Heart left ventricle (tissue), 16 donors: ENCODE data around the gene TNFRSF8. TPM values are rescaled to one million over a fixed set of nuclear protein-coding genes. Genes with fewer than 3 reads are reported as not detected.

Source experiments
- ATAC-seq, 4 donors: fragments of 200-7000 bp; cut with Tn5 transposase; one replicate each; pipeline ENCODE4 v1.9.1; 2020 to 2022; ENCODE audit warnings: moderate library complexity in 4 of 4, mild to moderate bottlenecking in 3 of 4, moderate number of reproducible peaks in 1 of 4
- DNase-seq, 5 donors: peaks; one replicate each; pipeline ENCODE4 v3.0.0-alpha.2; 2020
- H3K27ac ChIP-seq, 12 donors: fragments of 200-600 bp; sonication (generic) in 4 of 12; one replicate each; pipeline versions ENCODE4 v1.5.0 to v1.8.0; 2016 to 2022; ENCODE audit warnings: mild to moderate bottlenecking in 2 of 12
- H3K27me3 ChIP-seq, 9 donors: fragments of 200-600 bp; sonication (generic) in 2 of 9; one replicate each; pipeline versions ENCODE4 v1.5.1 to v1.8.0; 2016 to 2022; ENCODE audit warnings: mild to moderate bottlenecking in 3 of 9
- H3K36me3 ChIP-seq, 9 donors: fragments of 200-600 bp; sonication (generic) in 2 of 9; one replicate each; pipeline versions ENCODE4 v1.5.0 to v1.8.0; 2018 to 2022; ENCODE audit warnings: mild to moderate bottlenecking in 2 of 9
- H3K4me1 ChIP-seq, 12 donors: fragments of 200-600 bp; sonication (generic) in 4 of 12; one replicate each; pipeline versions ENCODE4 v1.5.0 to v1.8.0; 2016 to 2022; ENCODE audit warnings: mild to moderate bottlenecking in 3 of 12
- H3K4me3 ChIP-seq, 12 donors: fragments of 200-600 bp; sonication (generic) in 4 of 12; one replicate each; pipeline versions ENCODE4 v1.5.0 to v1.8.0; 2017 to 2022; ENCODE audit warnings: mild to moderate bottlenecking in 9 of 12, moderate library complexity in 4 of 12
- H3K9me3 ChIP-seq, 12 donors: fragments of 200-600 bp; sonication (generic) in 4 of 12; one replicate each; pipeline versions ENCODE4 v1.5.0 to v1.8.0; 2016 to 2022; ENCODE audit warnings: mild to moderate bottlenecking in 1 of 12
- POLR2A ChIP-seq, 2 donors: fragments of 450-650 bp; IDR thresholded peaks; one replicate each; pipeline ENCODE4 v1.6.1; 2017; ENCODE audit warnings: antibody characterized with exemption in 2 of 2, mild to moderate bottlenecking in 2 of 2, moderate library complexity in 2 of 2
- WGBS, 4 donors: extraction: QIAGEN DNeasy Blood & Tissue Kit in 2 of 4; methylation state at CpG; one replicate each; pipeline versions ENCODE4 v1.1.5 to v1.1.7; 2013 to 2018; 5-methylcytosine and 5-hydroxymethylcytosine counted together
- intact Hi-C, 10 donors: fragments of 100-400 bp; cut with DNase I; formaldehyde crosslinking; loops; one replicate each; pipeline versions ENCODE4 v1.11.1 to v1.14.2; 2022
- polyA plus RNA-seq, 2 donors: library from polyadenylated mRNA; stranded (reverse); fragments of 200-250 nt; gene quantifications; one replicate each; pipeline ENCODE4 v1.2.3, GENCODE V29; 2013
- total RNA-seq, 9 donors: library from RNA; depleted of rRNA in 2 of 9; stranded (reverse); fragments of >200 nt in 2 of 9; fragmentation: NEBNext Ultra II Directional in 3 of 9; extraction: Animal tissue kit (Norgen Biotek cat#: 25700) in 3 of 9; gene quantifications; one replicate each; pipeline versions ENCODE4 v1.1.0 to v1.2.4, GENCODE V29; 2016 to 2023
- TF ChIP-seq, protein P1 (sequence below), 12 donors: fragments of 200-600 bp; sonication (generic) in 4 of 12; IDR thresholded peaks; one replicate each; pipeline versions ENCODE4 v1.5.0 to v1.8.0; 2018 to 2022; ENCODE audit warnings: antibody characterized with exemption in 12 of 12, mild to moderate bottlenecking in 5 of 12
- donor health status: ischemic (EF 13 %, LVEDD 7.1; RV severe dilation, severe dysfunction).
- donor health status: healthy with polysubstance abuse.
- donor health status: DM: no; HTN: yes; CAD: no.
- donor health status: DM: no; HTN: no; CAD: no.
- donor health status: ischemic (EF 25% LVEDD 6.9; RV normal size, moderate dysfunction).
- donor health status: ischemic (EF 25% LVEDD 5.7; RV mildly dilated, moderate dysfunction).
- donor health status: healthy.
- donor health status: DM: yes; HTN: yes; CAD: no.
- donor health status: ischemic (EF 35%, LVEDD 5.7; RV mildly dilated, moderate dysfunction).
- donor health status: nonischemic (EF 11% LVEDD 7.7; RV severe dilation, severe dysfunction).
- donor health status: DM: yes; HTN: yes; CAD: no.
- donor health status: PGD.
- donor health status: ischemic (EF 29% LVEDD 5.4; RV normal size, mild dysfunction).
- donor health status: nonischemic (EF 23%, LVEDD 6.1; RV moderate dilation, normal function).

The TNFRSF8 gene
- total and polyA plus RNA-seq, 11 donors: 0.51 to 4.5 (median 0.76) TPM

DNA sequence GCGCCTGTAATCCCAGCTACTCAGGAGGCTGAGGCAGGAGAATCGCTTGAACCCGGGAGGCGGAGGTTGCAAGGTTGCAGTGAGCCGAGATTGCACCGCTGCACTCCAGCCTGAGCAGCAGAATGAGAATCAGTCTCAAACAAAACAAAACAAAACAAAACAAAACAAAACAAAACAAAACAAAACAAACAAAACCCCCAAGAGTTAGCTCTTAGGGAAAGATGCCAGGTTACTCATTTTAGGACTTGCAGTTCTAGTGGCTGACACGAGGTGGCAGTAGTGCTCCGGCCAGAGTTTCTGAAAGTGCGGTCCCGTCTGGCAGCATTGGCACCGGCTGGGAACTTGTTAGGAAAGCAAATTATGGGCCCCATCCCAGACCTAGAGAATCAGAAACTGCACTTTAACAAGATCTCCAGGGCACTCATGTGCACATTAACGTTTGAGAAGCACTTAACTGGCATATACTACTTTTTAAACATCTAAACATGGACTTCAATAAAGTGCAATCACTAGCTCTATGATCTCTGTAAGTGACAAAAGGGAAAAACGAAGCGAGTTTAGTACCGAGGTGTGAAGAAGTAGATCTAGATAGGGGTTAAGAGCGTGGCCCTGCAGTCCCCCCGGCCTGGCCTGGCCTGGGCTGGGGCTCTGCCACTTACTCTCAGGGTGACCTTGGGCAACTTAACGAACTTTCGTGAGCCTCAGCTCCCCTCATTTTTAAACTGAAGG lies 61.8 kb downstream of the TNFRSF8 start:
- peaks cover 4 to 30% (median 14%) of the 10 kb centered on the region in 12 donors for H3K4me1 ChIP-seq
- 35 to 39% (median 38%) methylated on average over 19 of the region's 19 CpGs for WGBS, 4 donors
- peak overlapping the region in 9 of 12 donors; percentile 6 to 75 (median 60) for H3K27ac ChIP-seq
- no peaks in the 10 kb centered on the region for H3K36me3 ChIP-seq
- H3K27me3 ChIP-seq: peaks cover 0 to 6% (median 0%) of the 10 kb centered on the region in 9 donors
- H3K9me3 ChIP-seq: no peaks in the 10 kb centered on the region
- TF ChIP-seq, protein P1, sequence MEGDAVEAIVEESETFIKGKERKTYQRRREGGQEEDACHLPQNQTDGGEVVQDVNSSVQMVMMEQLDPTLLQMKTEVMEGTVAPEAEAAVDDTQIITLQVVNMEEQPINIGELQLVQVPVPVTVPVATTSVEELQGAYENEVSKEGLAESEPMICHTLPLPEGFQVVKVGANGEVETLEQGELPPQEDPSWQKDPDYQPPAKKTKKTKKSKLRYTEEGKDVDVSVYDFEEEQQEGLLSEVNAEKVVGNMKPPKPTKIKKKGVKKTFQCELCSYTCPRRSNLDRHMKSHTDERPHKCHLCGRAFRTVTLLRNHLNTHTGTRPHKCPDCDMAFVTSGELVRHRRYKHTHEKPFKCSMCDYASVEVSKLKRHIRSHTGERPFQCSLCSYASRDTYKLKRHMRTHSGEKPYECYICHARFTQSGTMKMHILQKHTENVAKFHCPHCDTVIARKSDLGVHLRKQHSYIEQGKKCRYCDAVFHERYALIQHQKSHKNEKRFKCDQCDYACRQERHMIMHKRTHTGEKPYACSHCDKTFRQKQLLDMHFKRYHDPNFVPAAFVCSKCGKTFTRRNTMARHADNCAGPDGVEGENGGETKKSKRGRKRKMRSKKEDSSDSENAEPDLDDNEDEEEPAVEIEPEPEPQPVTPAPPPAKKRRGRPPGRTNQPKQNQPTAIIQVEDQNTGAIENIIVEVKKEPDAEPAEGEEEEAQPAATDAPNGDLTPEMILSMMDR (IDR thresholded peaks at IDR 0.05): peak in 11 of 12 donors; percentile 90 to 99 (median 97)
- peak in 1 of 2 donors; percentile 6 for TF ChIP-seq POLR2A (IDR thresholded peaks at IDR 0.05)
- H3K4me3 ChIP-seq: peak overlapping the region in 2 of 12 donors; percentile 16 to 23
- DNase-seq (peak; percentile 76 to 87 (median 80)), ATAC-seq (peak; percentile 49 to 82 (median 76))
- intact Hi-C loops: loop anchor here (1.0 to 5.0 kb wide), 4 partner anchors 37 to 84 kb away; no protein-coding TSS in a partner anchor

DNA sequence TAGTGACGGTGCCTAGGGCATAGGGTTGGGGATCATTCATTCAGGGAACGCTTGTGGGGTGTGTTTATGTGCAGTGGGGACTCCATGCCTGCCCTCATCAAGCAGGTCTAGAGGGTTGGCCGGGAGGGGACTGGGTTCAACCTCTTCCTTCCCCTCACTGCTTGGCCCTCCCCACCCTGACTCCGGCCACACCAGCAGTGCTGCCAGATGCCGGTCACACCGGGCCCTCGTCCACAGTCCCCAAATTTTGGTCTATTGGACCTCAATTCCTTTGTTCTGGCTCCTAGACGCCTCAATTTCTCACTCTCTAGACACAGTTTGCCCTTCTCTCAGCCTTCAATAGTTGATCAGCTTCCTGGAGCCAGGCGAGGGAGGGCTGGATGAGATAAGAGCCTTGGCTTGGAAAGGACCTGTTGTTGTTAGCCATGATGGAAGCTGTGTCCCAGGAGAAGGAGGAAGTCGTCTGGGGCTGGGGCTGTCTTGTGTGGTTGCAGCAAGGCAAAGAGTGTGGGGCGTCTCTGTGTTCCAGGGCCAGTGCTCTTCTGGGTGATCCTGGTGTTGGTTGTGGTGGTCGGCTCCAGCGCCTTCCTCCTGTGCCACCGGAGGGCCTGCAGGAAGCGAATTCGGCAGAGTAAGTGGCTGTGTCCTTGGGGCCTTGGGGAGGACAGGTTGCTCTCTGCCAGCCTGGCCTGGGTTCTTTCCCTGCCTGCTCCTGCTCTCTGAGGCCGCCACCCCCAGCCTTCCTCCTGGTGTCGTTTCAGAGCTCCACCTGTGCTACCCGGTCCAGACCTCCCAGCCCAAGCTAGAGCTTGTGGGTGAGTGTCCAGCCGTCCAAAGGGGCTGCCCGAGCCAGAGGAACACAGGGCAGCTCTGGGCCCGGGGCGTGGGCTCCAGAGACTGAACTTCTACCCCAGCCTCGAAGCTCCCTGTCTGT lies 62.6 kb downstream of the TNFRSF8 start:
- Histone ChIP-seq H3K9me3 (no peaks in the 10 kb centered on the region), H3K4me3 (peak overlapping the region in 8 of 12 donors; percentile 2 to 36 (median 19)), H3K36me3 (no peaks in the 10 kb centered on the region), H3K4me1 (peaks cover 4 to 36% (median 14%) of the 10 kb centered on the region in 12 donors), H3K27ac (peak overlapping the region in 10 of 12 donors; percentile 6 to 75 (median 56)), H3K27me3 (peaks cover 0 to 6% (median 0%) of the 10 kb centered on the region in 9 donors)
- DNase-seq (peak in 4 of 5 donors; percentile 40 to 64 (median 48)), ATAC-seq (peak; percentile 29 to 82 (median 54))
- intact Hi-C loops: loop anchor here in 9 of 10 donors (1.0 to 5.0 kb wide), 4 partner anchors 37 to 84 kb away; no protein-coding TSS in a partner anchor
- no peak for TF ChIP-seq POLR2A (IDR thresholded peaks at IDR 0.05)
- TF ChIP-seq, protein P1 (IDR thresholded peaks at IDR 0.05): no peak
- 63 to 74% (median 68%) methylated on average over 21 to 24 of the region's 24 CpGs for WGBS, 4 donors

DNA sequence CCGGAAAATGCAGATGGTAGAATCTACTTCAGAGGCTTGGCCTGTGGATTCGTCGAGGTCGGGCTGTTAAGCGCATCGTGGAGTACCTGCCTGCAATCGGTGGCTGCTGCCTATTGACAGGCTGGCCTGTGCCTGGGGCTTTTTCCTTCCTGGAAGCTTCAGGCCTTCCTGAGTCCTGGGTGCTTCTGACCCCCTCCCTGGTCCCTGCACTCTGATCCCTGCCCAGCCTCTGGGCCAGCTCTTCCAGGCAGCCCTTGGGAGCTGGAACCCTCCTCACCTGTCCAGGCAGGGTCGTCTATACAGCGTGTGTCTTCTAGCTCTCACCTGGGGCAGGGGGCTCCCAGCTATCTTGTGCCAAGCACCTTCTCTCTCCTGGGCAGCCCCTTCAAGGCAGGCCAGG lies 63.7 kb downstream of the TNFRSF8 start:
- ATAC-seq (no peak), DNase-seq (peak in 1 of 5 donors; percentile 41)
- 85 to 98% (median 90%) methylated on average over 9 of the region's 9 CpGs for WGBS, 4 donors
- intact Hi-C loops: loop anchor here in 1 of 10 donors (5.0 kb wide), 1 partner anchor 36 kb away; no protein-coding TSS in a partner anchor
- H3K4me1 ChIP-seq: peaks cover 4 to 47% (median 14%) of the 10 kb centered on the region in 12 donors
- no peaks in the 10 kb centered on the region for H3K9me3 ChIP-seq
- no peak for TF ChIP-seq POLR2A (IDR thresholded peaks at IDR 0.05)
- TF ChIP-seq, protein P1 (IDR thresholded peaks at IDR 0.05): no peak
- peaks cover 0 to 6% (median 0%) of the 10 kb centered on the region in 9 donors for H3K27me3 ChIP-seq
- no peaks in the 10 kb centered on the region for H3K36me3 ChIP-seq
- H3K4me3 ChIP-seq: peak overlapping the region in 2 of 12 donors; percentile 16 to 29
- H3K27ac ChIP-seq: peak overlapping the region in 1 of 12 donors; percentile 3
